Fibroblast of lung (primary cell): ENCODE measurements around the gene C4orf46.

Experiments
- EZH2 ChIP-seq: IDR thresholded peaks from 2 replicates; pipeline ENCODE4 v1.5.1; 2012; ENCODE audit warnings: low read length, control low read depth, mild to moderate bottlenecking; ENCODE audit errors: missing control alignments
- TF ChIP-seq, protein P1 (sequence below), 2 donors: IDR thresholded peaks in 1 of 2; conservative IDR thresholded peaks in 1 of 2; 1 replicate in 1 of 2; 2 replicates in 1 of 2; pipeline ENCODE4 v1.5.1; 2011 to 2012; ENCODE audit warnings: low read length in 2 of 2, control low read depth in 1 of 2, inconsistent platforms in 1 of 2, low read depth in 1 of 2, mild to moderate bottlenecking in 1 of 2

DNA sequence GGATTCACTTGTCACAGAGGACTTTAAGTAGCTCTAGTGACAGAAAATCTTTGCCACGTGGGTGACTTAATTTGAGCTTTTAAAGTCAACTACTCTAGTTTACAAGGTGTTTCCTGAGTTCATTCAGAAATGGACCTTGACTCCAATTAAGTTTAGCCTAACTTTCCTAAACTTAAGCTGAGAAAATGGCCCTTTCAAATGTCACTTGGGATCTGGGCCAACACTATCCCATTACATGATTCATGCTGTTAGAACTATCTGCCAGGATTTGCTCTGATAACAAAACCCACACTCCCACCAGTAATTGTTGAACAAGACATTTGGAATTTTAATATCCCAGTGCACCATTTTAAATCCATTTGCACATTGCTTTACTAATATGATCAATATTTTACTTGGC is 40.8 kb downstream of the C4orf46 start:
- TF ChIP-seq, protein P1, sequence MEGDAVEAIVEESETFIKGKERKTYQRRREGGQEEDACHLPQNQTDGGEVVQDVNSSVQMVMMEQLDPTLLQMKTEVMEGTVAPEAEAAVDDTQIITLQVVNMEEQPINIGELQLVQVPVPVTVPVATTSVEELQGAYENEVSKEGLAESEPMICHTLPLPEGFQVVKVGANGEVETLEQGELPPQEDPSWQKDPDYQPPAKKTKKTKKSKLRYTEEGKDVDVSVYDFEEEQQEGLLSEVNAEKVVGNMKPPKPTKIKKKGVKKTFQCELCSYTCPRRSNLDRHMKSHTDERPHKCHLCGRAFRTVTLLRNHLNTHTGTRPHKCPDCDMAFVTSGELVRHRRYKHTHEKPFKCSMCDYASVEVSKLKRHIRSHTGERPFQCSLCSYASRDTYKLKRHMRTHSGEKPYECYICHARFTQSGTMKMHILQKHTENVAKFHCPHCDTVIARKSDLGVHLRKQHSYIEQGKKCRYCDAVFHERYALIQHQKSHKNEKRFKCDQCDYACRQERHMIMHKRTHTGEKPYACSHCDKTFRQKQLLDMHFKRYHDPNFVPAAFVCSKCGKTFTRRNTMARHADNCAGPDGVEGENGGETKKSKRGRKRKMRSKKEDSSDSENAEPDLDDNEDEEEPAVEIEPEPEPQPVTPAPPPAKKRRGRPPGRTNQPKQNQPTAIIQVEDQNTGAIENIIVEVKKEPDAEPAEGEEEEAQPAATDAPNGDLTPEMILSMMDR (conservative IDR thresholded peaks at IDR 0.05 in 1 of 2, IDR thresholded peaks at IDR 0.05 in 1 of 2; ENCODE audit: low read depth in 1 of 2, low read length in 2 of 2): no peak
- TF ChIP-seq EZH2: no peak
